A549 treated with DMSO at 1 μM for 4 hours (cell line): ENCODE measurements around the gene RBBP6. TPM values are rescaled to one million over a fixed set of nuclear protein-coding genes. Genes with fewer than 3 reads are reported as not detected.

Experiments used
- total RNA-seq: library from RNA; stranded (reverse); fragments of 200-300 nt; extraction: Qiagen RNA extraction; gene quantifications from 5 replicates; pipeline ENCODE4 v1.2.3, GENCODE V29; 2022; ENCODE audit warnings: low read depth

The RBBP6 gene, protein sequence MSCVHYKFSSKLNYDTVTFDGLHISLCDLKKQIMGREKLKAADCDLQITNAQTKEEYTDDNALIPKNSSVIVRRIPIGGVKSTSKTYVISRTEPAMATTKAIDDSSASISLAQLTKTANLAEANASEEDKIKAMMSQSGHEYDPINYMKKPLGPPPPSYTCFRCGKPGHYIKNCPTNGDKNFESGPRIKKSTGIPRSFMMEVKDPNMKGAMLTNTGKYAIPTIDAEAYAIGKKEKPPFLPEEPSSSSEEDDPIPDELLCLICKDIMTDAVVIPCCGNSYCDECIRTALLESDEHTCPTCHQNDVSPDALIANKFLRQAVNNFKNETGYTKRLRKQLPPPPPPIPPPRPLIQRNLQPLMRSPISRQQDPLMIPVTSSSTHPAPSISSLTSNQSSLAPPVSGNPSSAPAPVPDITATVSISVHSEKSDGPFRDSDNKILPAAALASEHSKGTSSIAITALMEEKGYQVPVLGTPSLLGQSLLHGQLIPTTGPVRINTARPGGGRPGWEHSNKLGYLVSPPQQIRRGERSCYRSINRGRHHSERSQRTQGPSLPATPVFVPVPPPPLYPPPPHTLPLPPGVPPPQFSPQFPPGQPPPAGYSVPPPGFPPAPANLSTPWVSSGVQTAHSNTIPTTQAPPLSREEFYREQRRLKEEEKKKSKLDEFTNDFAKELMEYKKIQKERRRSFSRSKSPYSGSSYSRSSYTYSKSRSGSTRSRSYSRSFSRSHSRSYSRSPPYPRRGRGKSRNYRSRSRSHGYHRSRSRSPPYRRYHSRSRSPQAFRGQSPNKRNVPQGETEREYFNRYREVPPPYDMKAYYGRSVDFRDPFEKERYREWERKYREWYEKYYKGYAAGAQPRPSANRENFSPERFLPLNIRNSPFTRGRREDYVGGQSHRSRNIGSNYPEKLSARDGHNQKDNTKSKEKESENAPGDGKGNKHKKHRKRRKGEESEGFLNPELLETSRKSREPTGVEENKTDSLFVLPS (N-terminal part only)
- total RNA-seq: 23.1 to 26.9 TPM (median 25.4 TPM) in 5 replicates

DNA sequence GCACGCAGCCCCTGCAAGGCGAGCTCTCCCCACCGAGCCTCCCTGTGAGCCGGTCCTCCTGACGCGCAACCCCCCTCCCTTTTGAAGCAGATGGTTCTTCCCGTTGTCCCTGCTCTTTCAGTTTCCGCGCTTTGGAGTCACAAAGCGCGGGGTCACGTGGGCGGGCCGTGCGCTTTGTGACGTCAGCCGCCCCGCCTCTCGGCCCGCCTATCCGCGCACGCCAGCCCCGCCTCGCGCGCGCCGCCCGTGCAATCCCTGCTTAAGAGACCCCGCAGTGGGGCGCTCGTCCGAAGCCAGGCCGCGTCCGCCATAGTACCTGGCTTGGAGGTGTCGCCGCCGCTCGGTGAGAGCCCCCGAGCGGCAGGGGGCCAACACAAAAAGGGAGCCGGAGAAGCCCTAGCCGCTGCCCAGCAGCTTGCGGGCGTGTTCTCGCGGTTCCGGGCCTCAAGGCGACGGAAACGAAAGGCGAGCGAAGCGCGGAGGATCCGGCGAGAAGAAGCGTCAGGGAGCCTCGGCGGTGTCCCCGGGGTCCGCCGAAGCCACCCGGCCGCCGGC, at the start of gene RBBP6:
RBBP6 (plus strand) TSS at position 272 of the 555 bp plus-strand sequence. CDS start 1,061 bp downstream, outside the sequence.

Other genes starting within 250 kb of the RBBP6 start
- 28.7 to 32.0 TPM (median 30.8 TPM) in 5 replicates for gene TNRC6A, start 190.1 kb downstream of the RBBP6 start, total RNA-seq